ENCODE measurements around the gene PRXL2C.
"Not testable (repeated sequence)": the region's sequence is repeated elsewhere in the genome, so short reads cannot be mapped to it uniquely, and the experiment has no call there.

PRXL2C gene

DNA sequence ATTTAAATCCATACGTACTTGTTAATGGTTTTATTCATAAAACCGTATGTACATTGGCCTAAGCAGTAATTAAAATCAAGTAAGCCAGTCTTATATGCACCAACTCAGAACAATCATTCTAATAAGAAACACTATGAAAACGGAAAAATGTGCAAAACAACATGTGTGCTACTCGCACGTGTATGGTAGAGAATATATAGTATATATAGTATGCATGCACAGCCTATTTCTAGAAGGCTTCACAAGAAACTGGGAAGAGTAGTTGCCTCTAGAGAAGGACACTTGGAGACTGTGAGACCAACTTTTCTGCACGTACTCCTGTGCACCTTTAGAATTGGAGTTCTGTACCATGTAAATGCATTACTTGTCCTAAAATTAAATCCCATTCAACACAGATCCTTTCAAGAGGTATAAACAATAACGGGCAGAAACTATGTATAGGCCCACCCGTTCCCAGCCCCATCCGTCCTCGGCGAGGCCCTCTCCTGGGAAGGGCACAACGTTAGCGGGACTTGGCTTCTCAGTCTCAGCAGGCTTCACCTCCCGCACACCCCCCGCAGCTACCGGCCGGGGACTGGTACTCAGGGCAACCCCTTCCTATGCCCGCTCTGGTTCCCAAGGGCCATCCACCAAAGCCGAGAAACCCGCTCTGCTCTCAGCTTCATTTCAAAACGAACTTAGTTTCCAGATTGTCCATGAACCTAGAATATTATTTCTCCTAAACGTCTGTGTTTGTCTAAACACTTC, 37.5 kb downstream of the PRXL2C start:
- H3K36me3 ChIP-seq (replicated peaks; ENCODE audit: low read depth, low read length): no peaks in the 10 kb centered on the region
- no peaks in the 10 kb centered on the region for H3K4me1 ChIP-seq (ENCODE audit: low read length)
- no peak overlapping the region for H3K4me3 ChIP-seq (ENCODE audit: low read length)
- no peak for TF ChIP-seq EZH2phosphoT487 (IDR thresholded peaks at IDR 0.05; ENCODE audit: low read depth)
- TF ChIP-seq, protein P1, sequence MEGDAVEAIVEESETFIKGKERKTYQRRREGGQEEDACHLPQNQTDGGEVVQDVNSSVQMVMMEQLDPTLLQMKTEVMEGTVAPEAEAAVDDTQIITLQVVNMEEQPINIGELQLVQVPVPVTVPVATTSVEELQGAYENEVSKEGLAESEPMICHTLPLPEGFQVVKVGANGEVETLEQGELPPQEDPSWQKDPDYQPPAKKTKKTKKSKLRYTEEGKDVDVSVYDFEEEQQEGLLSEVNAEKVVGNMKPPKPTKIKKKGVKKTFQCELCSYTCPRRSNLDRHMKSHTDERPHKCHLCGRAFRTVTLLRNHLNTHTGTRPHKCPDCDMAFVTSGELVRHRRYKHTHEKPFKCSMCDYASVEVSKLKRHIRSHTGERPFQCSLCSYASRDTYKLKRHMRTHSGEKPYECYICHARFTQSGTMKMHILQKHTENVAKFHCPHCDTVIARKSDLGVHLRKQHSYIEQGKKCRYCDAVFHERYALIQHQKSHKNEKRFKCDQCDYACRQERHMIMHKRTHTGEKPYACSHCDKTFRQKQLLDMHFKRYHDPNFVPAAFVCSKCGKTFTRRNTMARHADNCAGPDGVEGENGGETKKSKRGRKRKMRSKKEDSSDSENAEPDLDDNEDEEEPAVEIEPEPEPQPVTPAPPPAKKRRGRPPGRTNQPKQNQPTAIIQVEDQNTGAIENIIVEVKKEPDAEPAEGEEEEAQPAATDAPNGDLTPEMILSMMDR (IDR thresholded peaks at IDR 0.05; ENCODE audit: low read depth, low read length): no peak
- H3K79me2 ChIP-seq (ENCODE audit: low read length): no peaks in the 10 kb centered on the region
- no peaks in the 10 kb centered on the region for H4K20me1 ChIP-seq (ENCODE audit: insufficient read depth, low read length)
- peaks cover 12% of the 10 kb centered on the region for H3K27me3 ChIP-seq (ENCODE audit: low read depth, low read length)
- no peak overlapping the region for H2AFZ ChIP-seq (ENCODE audit: low read depth, low read length)
- H3K4me2 ChIP-seq (ENCODE audit: low read length): no peak overlapping the region
- no peak overlapping the region for H3K9ac ChIP-seq (ENCODE audit: low read length)
- no peaks in the 10 kb centered on the region for H3K9me3 ChIP-seq (ENCODE audit: insufficient read depth, low read length)
- no peak overlapping the region for H3K27ac ChIP-seq (ENCODE audit: low read length)

- H3K27ac ChIP-seq (ENCODE audit: low read length): no peak overlapping the region
- TF ChIP-seq, protein P1 (IDR thresholded peaks at IDR 0.05; ENCODE audit: low read depth, low read length): no peak
- no peak for TF ChIP-seq EZH2phosphoT487 (IDR thresholded peaks at IDR 0.05; ENCODE audit: low read depth)
- peaks cover 18% of the 10 kb centered on the region for H3K27me3 ChIP-seq (ENCODE audit: low read depth, low read length)
- H2AFZ ChIP-seq (ENCODE audit: low read depth, low read length): no peak overlapping the region
- no peak overlapping the region for H3K9ac ChIP-seq (ENCODE audit: low read length)
- H4K20me1 ChIP-seq (ENCODE audit: insufficient read depth, low read length): no peaks in the 10 kb centered on the region
- H3K36me3 ChIP-seq (replicated peaks; ENCODE audit: low read depth, low read length): no peaks in the 10 kb centered on the region
- H3K9me3 ChIP-seq (ENCODE audit: insufficient read depth, low read length): no peaks in the 10 kb centered on the region
- H3K4me3 ChIP-seq (ENCODE audit: low read length): no peak overlapping the region
- no peaks in the 10 kb centered on the region for H3K4me1 ChIP-seq (ENCODE audit: low read length)
- H3K79me2 ChIP-seq (ENCODE audit: low read length): no peaks in the 10 kb centered on the region
- no peak overlapping the region for H3K4me2 ChIP-seq (ENCODE audit: low read length)
These were observed 38.2 kb downstream of the PRXL2C start for GRCh38 chr9:96616817-96617438.

DNA sequence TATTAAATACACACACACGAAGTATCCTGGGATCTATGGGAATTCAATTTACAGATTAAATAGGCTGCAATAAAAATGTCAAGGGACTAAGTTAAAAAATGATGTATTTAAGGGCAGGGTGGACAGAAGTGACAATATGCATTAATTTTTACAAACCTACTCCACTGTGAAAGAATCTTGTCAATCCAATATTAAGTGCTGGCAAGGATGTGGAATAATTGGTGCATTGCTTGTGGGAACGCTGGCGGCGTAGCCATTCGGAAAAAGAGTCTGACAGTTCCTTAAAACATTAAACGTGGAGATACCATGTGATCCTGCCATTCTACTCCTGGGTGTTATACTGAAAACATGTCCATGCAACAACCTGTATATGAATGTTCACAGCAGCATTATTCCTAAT, 39.7 kb downstream of the PRXL2C start:
- H3K4me2 ChIP-seq (ENCODE audit: low read length): no peak overlapping the region
- no peaks in the 10 kb centered on the region for H3K79me2 ChIP-seq (ENCODE audit: low read length)
- no peak for TF ChIP-seq EZH2phosphoT487 (IDR thresholded peaks at IDR 0.05; ENCODE audit: low read depth)
- TF ChIP-seq, protein P1 (IDR thresholded peaks at IDR 0.05; ENCODE audit: low read depth, low read length): no peak
- H3K4me3 ChIP-seq (ENCODE audit: low read length): no peak overlapping the region
- peaks cover 29% of the 10 kb centered on the region for H3K27me3 ChIP-seq (ENCODE audit: low read depth, low read length)
- no peaks in the 10 kb centered on the region for H3K4me1 ChIP-seq (ENCODE audit: low read length)
- no peaks in the 10 kb centered on the region for H3K9me3 ChIP-seq (ENCODE audit: insufficient read depth, low read length)
- no peak overlapping the region for H3K27ac ChIP-seq (ENCODE audit: low read length)
- H2AFZ ChIP-seq (ENCODE audit: low read depth, low read length): no peak overlapping the region
- no peaks in the 10 kb centered on the region for H4K20me1 ChIP-seq (ENCODE audit: insufficient read depth, low read length)
- H3K9ac ChIP-seq (ENCODE audit: low read length): no peak overlapping the region
- H3K36me3 ChIP-seq (replicated peaks; ENCODE audit: low read depth, low read length): no peaks in the 10 kb centered on the region

GRCh38 chr9:96614664-96615063, 40.5 kb downstream of the PRXL2C start:
- peaks cover 29% of the 10 kb centered on the region for H3K27me3 ChIP-seq (ENCODE audit: low read depth, low read length)
- H3K9me3 ChIP-seq (ENCODE audit: insufficient read depth, low read length); H3K79me2 ChIP-seq (ENCODE audit: low read length); H3K36me3 ChIP-seq (replicated peaks; ENCODE audit: low read depth, low read length); H3K27ac ChIP-seq (ENCODE audit: low read length); H4K20me1 ChIP-seq (ENCODE audit: insufficient read depth, low read length); H3K4me3 ChIP-seq (ENCODE audit: low read length); H3K4me2 ChIP-seq (ENCODE audit: low read length); H2AFZ ChIP-seq (ENCODE audit: low read depth, low read length); H3K4me1 ChIP-seq (ENCODE audit: low read length); H3K9ac ChIP-seq (ENCODE audit: low read length): not testable (repeated sequence)
